ENCODE results near the gene FA2H.
"Not testable (repeated sequence)": the region's sequence is repeated elsewhere in the genome, so short reads cannot be mapped to it uniquely, and the experiment has no call there.

FA2H gene, protein sequence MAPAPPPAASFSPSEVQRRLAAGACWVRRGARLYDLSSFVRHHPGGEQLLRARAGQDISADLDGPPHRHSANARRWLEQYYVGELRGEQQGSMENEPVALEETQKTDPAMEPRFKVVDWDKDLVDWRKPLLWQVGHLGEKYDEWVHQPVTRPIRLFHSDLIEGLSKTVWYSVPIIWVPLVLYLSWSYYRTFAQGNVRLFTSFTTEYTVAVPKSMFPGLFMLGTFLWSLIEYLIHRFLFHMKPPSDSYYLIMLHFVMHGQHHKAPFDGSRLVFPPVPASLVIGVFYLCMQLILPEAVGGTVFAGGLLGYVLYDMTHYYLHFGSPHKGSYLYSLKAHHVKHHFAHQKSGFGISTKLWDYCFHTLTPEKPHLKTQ

GRCh38 chr16:74774223-74775139, at the start of gene FA2H:
TSS of gene FA2H (minus strand) at chr16:74774820. CDS start at chr16:74774755, 65 bp downstream.
- DNase-seq (ENCODE audit: low read depth), result peak; percentile 42

DNA sequence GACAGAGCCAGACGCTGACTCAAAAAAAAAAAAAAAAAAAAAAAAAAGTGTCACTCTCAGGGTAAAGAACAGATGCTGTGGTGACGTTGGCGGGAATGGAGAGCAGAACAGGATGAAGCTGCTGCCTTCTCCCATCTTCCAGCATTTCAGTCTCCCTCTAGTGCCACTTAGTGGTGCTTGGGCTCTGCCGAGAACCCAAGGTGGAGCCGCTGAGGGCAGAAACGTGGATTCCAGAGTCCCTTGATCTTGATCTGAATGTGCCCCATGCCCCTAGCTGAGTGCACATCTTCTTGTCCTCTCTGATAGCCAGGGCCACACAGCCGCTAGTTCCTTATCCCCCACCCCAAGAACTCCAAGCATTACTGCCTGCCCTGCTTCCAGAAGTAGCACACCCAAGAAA, 43.2 kb upstream of the FA2H start:
- DNase-seq (ENCODE audit: low read depth), result no peak

- peak; percentile 50 for DNase-seq (ENCODE audit: low read depth)
These were observed 38.6 kb upstream of the FA2H start for GRCh38 chr16:74813109-74813641.

GRCh38 chr16:74811911-74812310, 37.3 kb upstream of the FA2H start:
- DNase-seq (ENCODE audit: low read depth), result no peak

DNA sequence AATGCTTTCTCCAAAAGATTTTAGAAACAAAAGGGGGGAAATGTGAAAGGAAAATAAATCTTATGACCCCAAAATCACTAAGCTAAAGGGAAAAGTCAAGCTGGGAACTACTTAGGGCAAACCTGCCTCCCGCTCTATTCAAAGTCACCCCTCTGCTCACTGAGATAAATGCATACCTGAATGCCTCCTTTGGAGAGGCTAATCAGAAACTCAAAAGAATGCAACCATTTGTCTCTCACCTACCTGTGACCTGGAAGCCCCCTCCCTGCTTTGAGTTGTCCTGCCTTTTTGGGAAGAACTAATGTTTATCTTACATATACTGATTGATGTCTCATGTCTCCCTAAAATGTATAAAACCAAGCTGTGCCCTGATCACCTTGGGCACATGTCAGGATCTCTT, 36.6 kb upstream of the FA2H start:
- DNase-seq (ENCODE audit: low read depth), result not testable (repeated sequence)

DNA sequence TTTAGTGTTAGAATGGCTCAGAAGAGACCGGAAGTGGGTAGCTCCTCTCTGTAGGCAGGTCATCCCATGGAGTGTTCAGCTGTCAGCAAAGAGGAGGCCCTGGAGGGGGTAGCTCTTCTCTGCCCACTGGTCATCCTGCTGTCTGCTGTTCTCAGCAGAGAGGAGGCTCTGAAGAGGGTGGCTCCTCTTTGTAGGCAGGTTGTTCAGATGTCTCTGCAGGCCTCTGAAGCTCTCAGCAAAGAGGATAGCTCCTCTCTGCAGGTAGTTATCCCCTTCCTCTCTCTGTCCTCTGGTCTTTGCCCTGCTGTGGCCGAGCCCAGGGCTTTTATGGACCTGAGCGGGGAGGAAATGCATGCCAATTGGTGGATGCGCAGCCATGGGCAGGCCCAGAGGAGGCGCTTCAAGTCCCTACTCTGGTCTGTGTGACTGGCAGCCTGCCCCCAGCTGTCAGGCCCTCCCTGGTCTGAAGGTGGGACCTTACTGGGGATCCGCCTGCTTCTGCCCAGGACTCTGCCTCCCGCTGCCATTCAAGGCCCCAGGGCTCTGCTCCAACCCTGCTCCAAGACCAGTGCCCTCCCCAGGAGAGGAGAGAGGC, 32.5 kb upstream of the FA2H start:
- DNase-seq (ENCODE audit: low read depth), result no peak

DNA sequence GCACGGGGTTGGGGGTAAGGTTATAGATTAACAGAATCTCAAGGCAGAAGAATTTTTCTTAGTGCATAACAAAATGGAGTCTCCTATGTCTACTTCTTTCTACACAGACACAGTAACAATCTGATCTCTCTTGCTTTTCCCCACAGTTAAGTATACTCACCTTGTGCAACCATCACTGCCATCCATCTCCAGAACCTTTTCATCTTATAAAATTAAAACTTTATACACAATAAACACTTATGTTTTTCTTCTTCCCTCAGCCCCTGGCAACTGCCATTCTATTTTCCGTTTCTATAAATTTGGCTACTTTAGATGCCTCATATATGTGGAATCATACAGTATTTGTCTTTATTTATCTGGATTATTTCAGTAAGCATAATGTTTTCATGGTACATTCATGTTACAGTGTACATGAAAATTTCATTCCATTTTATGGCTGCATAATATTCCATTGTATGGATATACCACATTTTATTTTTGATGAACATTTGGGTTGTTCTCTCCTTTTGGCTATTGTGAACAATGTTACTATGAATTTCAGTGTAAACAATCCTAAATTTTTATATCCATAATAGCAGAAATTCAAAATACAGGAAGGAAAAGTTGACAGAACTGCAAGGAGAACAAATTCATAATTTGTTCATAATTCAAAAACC, 25.7 kb upstream of the FA2H start:
- DNase-seq (ENCODE audit: low read depth), result no peak

GRCh38 chr16:74797414-74797813, 22.8 kb upstream of the FA2H start:
- no peak for DNase-seq (ENCODE audit: low read depth)

DNA sequence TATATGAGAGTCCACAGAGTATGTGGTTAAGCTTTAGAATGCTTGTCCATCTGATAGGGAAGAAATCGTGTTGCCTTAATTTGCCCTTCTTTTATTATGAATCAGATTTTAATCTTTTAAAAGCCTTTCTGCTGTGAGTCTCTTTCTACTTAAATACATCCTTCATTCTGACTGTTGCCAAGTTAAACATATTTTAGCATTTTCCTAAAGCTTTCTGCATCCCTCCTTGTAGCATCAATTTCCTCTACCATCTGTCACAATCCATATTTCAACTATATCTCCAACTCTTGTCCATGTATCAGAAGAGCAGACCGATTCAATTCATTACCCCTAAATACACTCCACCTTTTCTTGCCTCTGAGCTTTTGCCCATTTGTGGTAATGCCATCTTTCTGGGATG, 20.5 kb upstream of the FA2H start:
- DNase-seq (ENCODE audit: low read depth), result no peak

GRCh38 chr16:74794668-74795067, 20.0 kb upstream of the FA2H start:
- no peak for DNase-seq (ENCODE audit: low read depth)

DNA sequence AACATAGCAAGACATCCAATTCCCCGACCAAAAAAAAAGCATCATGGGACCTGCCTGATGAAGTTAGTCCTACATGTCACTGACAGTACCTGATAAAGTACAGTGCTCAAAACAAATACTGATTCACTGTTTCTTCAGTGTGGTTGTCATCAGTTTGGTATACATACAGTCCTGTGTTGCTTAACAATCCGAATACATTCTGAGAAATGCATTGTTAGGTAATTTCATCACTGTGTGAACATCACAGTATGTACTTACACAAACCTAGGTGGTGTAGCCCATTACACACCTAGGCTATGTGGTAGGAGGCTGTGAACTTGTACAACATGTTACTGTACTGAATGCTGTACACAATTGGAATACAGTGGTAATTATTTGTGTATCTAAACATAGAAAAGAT, 19.0 kb upstream of the FA2H start:
- DNase-seq (ENCODE audit: low read depth), result no peak

- no peak for DNase-seq (ENCODE audit: low read depth)
These were observed 17.6 kb upstream of the FA2H start for GRCh38 chr16:74792225-74792624.

GRCh38 chr16:74791749-74792148, 17.1 kb upstream of the FA2H start:
- not testable (repeated sequence) for DNase-seq (ENCODE audit: low read depth)

GRCh38 chr16:74788108-74788507, 13.5 kb upstream of the FA2H start:
- no peak for DNase-seq (ENCODE audit: low read depth)

GRCh38 chr16:74785031-74785430, 10.4 kb upstream of the FA2H start:
- DNase-seq (ENCODE audit: low read depth), result no peak

- no peak for DNase-seq (ENCODE audit: low read depth)
These were observed 4.0 kb upstream of the FA2H start for GRCh38 chr16:74778646-74779045.

DNA sequence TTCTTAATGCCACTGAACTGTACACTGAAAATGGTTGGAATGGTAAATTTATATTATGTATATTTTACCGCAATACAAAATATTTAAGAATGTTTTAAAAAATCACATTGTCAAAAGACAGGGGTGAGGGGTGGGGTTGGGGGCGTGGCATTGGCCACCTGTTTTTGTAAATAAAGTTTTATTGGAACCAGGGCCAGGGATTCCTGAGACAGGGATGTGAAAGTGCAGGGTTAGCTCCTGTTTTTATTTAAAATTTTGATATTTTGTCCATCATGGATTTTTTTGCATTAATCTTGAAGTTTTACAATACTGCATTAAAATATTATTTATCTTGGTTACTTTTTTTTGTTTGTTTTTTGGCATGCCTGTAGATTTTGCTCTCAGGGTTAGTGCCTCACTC, 2.3 kb upstream of the FA2H start:
- no peak for DNase-seq (ENCODE audit: low read depth)

DNA sequence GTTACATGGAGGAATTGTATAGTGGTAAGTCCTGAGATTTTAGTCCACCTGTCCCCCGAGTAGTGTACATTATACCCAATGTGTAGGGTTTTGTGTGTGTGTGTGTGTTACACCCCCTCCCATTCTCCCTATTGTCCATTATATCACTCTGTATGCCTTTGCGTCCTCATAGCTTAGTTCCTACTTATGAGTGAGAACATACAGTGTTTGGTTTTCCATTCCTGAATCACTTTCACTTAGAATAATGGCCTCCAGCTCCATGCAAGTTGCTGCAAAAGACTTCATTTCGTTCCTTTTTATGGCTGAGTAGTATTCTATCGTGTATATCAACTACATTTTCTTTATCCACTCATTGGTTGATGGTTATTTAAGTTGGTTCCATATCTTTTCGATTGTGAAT, 635 bp upstream of the FA2H start:
- DNase-seq (ENCODE audit: low read depth), result no peak

- no peak for DNase-seq (ENCODE audit: low read depth)
These were observed 986 bp downstream of the FA2H start for GRCh38 chr16:74773446-74774222.

- DNase-seq (ENCODE audit: low read depth), result no peak
These were observed 2.8 kb downstream of the FA2H start for GRCh38 chr16:74771656-74772315.

All from activated T-cell treated with anti-CD3 and anti-CD28 coated beads for 24 hours (primary cell).